GM18873 (cell line): ENCODE measurements around the gene CER1.
"Not testable (repeated sequence)": the region's sequence is repeated elsewhere in the genome, so short reads cannot be mapped to it uniquely, and the experiment has no call there.

Experiments
- ATAC-seq: cut with Tn5 transposase; IDR thresholded peaks from one replicate; pipeline ENCODE4 v1.9.1; 2021; ENCODE audit warnings: mild to moderate bottlenecking, moderate library complexity, moderate number of reproducible peaks; ENCODE audit not compliant: unreplicated experiment, low FRiP score

CER1 gene

DNA sequence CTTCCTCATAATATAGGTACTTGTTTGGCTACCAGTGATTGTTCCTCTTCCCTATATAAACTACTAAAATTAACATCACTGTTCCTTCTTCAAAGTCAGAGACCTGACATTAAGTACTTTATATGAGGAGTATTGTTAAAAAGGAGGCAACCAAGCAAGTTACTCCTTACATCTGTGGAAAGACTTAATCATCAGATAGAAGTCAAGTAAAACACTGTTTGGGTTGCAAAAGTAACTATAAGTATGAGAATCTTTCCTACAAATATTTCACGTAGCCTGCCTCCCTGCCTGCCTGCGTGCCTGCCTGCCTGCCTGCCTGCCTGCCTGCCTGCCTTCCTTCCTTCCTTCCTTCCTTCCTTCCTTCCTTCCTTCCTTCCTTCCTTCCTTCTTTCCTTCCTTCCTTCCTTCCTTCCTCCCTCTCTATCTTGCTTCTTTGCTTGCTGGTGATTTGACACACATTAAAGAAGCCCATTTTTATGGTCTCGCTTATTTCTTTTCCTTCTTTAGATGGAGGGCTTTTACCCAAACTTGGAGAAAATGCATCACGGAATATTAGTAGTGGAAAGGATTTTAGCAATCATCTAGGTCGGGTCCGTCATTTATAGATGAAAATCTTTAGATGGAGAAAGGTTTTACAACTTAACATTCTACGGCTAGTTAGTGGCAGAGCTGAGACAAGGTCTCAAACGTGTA lies 3.2 kb downstream of the CER1 start:
- ATAC-seq, result no peak

DNA sequence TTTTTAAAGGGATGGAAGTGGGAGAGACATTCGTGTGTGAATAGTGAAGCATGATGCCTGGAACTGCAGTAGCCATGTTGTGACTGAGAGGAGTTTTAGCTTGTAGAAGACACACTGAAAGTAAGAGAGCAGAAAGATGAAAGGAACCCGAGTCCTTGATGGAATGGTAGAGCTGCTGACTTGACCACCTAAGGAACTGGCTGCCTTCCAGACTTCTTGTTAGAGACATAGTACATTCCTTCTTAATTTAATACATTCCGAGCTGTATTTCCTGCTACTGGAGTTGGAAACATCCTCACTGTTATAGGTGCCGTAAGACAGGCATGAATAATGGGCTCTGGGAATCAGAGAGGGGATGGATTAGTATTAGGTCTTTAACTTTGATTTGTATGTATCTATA lies 7.4 kb downstream of the CER1 start:
- no peak for ATAC-seq

DNA sequence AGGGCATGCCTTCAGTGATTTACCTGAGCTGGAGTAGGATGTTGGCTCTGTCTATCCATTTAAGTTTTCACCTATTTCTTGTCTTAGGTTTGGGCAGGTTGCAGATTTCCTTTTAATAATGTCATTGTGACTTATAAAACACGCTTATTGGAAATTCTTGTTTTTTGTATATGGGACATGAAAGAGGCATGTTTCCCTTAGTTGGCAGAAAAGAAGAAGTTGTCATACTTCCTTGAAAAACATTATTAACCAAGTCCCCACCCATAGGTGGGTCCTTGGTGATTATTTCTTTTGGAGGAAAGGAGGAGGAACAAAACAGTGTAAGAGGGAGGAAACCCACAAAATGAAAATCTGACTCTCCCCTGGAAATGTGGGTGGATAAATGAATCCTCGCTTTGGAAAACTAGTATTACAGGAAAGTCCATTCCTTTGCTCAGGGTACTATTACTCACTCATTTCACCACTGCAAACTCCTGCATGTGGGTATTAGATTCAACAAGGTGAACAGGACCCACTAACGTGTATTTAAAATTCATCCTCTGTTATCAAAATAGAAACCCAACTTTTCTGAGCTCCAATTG lies 9.3 kb downstream of the CER1 start:
- ATAC-seq, result no peak

DNA sequence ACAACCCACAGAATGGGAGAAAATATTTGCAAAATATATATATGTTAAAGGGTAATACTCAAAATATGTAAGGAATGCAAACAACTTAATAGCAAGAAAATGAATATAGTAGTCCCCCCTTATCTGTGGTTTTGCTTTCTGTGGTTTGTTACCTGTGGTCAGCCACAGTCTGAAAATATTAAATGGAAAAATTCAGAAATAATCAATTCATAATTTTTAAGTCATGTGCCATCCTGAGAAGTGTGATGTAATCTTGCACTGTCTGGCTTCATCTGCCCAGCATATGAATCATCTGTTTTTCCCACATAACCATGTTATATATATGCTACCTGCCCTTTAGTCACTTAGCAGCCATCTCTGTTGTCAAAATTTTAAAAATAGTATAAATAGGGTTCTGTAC lies 11.7 kb downstream of the CER1 start:
- no peak for ATAC-seq

DNA sequence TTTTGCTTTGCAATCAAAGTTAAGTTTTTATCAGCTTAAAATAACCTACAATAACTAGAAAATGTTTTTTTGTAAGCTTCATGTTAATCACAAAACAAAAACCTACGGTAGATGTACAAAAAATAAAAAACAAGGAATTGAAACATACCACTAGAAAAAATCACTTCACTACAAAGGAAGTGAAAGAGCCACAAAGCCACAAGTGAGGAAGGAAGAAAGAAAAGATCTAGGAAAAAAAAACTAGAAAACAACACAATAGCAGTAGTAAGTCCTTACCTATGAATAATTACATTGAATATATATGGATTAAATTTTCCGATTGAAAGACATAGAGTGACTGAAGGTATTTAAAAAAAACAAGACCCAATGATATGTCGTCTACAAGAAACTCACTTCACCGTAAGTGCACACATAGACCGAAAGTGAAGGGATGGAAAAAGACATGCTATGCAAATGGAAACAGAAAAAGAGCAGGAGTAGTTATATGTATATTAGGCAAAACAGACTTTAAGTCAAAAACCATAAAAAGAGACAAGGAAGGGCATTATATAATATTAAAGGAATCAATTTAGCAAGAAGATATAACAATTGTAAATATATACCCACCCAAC lies 15.9 kb downstream of the CER1 start:
- ATAC-seq, result peak; percentile 55

DNA sequence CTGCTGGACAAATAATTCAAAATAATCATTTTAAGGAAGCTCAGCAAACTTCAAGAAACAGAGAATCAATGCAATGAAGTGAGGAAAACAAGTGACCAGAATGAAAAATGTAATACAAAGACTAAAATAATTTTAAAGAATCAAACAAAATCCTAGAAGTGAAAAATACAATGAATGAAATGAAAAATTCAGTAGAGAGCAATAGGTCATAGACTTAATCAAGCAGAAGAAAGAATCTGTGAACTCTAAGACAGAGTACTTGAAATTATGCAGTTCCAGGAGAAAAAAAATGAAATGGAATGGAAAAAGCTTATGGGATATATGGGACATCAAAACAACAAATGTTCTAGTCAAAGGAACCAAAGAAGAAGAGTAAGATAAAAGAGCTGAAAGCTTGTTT lies 17.5 kb downstream of the CER1 start:
- ATAC-seq, result no peak

DNA sequence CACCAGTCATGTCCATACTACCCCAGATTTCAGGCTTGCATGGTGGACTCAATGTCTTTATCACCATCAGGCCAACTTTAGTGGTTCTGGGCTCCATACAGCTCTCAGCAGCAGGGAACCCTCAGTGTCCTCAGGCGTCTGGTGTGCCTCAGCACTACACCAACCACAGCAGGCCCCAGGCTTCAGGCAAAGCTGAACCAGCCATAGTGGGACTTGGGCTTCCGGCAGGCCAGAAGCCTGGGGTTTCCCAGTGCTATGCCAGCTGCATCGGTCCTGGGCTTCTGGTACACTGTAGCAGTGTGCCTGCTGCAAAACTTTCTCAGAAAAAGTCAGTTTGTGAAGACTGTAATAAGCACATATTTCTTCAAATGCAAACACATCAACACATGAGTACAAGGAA lies 18.3 kb downstream of the CER1 start:
- ATAC-seq, result no peak

DNA sequence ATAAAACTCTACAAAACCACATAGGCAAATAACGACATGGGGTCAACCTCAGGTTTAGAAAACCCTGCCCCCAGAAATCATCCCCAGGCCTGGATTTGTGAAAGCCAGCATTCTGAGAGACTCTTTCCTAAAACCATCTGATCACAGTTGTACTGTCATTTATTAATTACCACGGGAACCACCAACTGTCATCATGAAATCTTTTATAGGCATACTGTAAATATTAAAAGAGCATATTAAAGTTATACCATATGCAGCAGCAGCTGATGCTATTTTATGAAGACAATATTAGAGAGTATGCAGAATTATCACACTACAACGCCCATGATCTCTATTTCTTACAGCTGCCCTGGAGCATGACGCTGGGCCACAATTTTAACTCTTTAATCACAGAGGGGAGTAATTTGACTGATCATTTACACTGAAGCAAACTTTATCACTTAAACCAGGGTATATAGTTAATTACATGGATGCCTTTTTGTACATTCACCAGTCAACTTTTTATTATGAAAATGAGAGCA lies 20.3 kb downstream of the CER1 start:
- no peak for ATAC-seq

DNA sequence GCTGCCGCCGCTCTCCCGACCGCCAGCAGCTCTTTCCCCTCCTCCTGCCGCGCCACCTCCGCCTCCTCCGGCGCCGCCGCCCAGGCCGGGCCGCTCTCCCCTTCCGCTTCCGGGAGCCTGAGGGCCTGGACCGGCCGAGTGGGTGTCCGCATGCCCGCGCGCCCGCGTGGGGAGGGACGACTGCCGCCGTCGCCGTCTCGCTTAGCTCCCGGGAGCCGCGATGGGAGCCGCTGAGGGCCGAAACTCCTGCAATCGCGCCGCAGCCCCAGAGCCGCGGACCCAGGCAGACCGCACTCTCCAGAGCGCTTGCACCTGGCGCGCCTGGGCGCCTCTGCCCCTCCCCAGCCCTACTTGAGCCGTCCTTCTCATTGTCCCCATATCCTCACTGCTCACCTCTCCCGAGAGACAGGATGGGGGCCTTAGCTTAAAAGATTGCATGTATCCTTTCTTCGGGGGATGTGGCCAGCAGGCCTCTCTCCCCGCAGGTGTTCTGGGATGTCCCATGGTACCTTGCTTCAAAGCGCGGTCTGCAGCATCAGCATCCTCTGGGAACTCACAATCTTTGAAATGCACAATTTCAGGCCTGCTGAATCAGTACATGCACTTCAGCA lies 29.2 kb downstream of the CER1 start, which contains the start of gene ZDHHC21:
ZDHHC21 (minus strand) TSS at position 182 of the 611 bp plus-strand sequence. CDS start 19,092 bp downstream, outside the sequence.
- peak; percentile 66 for ATAC-seq

DNA sequence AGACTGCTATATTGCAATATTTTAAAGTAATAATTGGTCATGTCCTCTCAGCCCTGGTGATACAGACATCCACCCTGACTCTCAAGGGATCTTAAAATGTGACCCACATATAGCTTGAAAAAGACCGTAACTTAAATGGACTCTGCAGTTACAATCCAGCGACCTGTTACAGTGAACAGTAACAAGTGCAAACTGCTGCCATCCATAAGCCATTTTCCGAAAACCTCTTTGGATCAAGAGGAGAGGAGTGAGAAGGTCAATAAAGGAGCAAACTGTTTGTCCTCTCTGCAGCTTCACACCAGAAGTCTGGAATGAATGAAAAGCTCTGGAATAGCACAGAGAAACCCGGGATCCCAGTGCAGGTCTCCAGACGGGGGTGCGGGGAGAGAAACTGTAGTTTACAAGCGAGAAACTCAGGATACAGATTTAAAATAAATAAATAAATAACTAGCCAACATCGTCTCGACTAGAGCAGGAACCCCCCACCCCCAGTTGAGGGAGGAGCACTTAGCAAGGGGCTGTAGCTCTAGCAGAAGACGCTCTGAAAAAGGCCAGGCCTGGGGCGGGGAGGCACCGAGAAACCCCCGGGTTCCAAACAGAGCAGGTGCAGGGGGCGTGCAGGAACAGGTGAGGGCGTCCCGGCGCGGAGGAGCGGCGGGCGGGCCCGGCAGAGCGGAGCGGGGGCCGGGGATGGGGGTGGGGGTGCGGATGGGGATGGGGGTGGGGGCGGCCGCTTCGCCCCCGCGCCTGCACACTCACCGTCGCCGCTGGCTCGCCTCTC lies 29.9 kb downstream of the CER1 start:
- ATAC-seq, result peak; percentile 9

DNA sequence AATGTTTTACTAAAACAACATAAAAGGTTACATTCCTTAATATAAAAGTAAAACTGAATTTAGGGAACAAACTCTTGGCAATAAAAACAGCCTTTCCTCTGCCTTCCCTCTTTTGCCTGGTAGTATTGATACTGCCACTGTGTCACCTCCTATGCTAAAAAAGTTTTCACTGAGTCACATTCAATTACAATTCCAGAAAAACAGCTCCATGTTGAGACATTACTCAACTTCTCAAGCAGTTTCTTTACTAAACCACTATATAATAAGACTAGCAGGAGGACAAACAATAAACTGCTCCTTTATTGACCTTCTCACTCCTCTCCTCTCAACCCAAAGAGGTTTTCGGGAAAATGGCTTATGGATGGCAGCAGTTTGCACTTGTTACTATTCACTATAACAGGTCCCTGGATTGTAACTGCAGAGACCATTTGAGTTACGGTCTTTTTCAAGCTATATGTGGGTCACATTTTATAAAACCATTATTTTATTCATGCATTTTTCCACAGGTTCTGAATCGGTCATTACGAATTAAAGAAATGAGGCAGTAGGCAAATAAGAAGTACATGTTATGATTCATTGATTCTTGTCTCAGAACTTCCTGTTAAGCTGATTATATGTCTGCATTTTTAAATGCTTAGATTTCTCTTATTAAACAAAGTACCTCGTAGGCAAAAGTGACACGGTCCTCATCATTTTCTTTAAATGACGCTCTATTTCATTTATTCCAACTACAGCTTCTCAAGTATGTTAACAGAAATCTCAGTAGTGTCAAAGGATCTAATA lies 31.4 kb downstream of the CER1 start:
- ATAC-seq, result no peak

DNA sequence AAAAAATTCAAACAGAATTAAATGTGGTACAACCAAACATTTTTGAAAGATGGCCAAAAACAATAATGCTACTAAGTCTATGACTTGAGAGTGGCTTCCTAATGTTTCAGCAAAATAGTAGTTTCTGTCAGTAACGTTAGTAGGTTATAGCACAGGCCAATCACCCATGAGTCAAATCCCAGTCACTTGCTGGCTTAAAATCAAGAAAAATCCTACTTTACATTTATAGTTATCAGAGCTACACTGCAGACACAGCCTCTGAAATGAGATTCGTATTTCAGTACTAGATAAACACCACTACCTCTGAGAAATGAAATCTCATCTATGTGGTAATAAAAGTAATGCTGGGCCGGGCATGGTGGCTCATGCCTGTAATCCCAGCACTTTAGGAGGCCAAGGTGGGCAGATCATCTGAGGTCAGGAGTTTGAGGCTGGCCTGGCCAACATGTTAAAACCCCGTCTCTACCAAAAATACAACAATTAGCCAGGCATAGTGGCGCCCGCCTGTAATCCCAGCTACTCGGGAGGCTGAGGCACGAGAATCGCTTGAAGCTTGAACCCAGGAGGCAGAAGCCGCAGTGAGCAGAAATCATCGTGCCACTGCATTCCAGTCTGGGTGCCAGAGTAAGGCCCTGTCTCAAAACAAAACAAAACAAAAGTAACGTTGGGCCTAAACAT lies 35.4 kb downstream of the CER1 start:
- ATAC-seq, result no peak

DNA sequence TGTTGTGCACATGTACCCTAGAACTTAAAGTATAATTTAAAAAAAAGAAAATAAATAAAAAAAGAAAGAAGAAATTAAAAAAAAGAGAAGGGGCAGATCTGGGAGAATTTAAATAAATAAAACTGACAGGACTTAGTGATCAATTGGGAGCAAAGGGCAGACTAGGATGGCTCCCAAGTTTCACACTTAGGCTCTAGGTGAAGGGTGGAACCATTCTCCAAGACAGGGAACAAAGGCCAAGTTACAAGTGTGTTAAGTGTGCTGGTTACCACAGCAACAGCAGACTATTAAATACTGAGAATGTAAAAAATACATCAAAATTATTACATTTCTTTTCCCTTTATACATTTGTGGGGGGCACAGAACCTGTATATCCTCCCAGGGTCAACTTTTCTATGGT lies 36.4 kb downstream of the CER1 start:
- no peak for ATAC-seq

DNA sequence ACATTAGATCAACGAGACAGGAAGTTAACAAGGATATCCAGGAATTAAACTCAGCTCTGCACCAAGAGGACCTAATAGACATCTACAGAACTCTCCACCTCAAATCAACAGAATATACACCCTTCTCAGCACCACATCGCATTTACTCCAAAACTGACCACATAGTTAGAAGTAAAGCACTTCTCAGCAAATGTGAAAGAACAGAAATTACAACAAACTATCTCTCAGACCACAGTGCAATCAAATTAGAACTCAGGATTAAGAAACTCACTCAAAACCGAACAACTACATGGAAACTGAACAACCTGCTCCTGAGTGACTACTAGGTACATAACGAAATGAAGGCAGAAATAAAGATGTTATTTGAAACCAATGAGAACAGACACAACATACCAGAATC lies 39.9 kb downstream of the CER1 start:
- not testable (repeated sequence) for ATAC-seq

DNA sequence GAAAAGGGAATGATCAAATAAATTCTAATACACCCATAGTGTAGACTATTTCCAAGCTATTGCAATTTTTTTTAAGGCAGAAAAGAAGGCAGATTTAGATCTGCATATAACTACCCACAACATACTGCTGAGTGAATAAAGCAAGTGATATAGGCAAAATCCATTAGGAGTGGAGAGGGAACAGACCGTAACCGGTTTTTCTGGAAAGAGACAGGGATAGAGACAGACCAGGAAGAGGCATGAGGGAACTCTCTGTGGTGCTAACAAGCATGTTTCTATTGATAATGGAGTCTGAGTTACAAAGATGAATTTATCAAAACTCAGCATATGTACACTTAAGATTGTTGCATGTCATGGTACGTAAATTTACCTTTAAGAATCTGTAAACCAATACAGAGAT lies 43.8 kb downstream of the CER1 start:
- ATAC-seq, result no peak

DNA sequence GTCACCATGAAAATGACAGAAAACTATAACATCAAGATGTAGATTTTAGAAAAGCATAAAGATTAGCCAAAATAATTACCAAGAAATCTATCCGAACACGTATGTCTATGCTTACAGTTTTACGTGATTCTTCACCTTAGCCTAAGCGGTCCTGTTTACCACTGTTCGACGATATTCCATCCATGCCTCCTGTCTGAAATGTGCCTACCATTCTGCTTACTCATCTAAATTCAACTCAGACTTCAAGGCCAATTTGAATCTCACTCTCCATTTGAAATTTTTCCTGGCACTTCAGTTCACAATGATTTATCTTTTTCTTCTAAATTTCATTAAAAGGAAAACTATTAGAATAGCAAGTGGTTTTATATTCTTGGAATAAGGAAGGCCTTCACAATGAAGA lies 44.7 kb downstream of the CER1 start:
- no peak for ATAC-seq

DNA sequence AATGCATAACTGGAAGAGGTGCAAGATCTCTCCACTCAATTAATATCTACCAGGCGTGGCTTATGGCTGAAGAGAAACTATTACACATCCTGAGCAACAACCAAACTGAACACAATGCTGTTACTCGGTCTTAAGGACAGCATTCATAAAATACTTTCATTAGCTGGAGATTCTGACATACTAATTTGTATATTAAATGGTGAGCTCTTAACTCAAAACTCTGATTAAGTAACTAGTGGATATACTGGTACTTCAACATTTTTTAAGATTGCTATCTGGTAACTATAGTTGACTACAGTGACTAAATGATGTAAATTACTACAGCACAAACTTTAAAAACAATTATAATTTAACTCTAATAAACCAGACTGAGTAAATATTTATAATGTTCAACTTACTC lies 45.1 kb downstream of the CER1 start:
- ATAC-seq, result no peak

DNA sequence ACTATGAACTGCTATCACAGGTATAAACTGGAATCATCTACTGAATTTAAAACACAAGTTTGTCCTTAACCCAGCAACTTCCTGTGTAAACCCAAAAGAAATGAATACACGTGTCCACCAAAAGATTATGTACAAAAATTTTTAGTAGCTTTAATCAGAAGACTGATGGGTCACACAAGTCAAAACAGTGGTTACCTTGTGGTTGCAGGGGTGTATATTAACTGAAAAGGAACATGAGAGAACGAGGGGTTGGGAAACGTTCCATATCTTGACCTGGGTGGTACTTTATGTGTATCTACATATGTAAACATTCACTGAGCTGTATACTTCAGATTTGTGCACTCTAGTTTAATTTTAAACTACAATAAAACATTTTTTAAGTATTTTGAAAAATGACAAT lies 47.9 kb downstream of the CER1 start:
- no peak for ATAC-seq

DNA sequence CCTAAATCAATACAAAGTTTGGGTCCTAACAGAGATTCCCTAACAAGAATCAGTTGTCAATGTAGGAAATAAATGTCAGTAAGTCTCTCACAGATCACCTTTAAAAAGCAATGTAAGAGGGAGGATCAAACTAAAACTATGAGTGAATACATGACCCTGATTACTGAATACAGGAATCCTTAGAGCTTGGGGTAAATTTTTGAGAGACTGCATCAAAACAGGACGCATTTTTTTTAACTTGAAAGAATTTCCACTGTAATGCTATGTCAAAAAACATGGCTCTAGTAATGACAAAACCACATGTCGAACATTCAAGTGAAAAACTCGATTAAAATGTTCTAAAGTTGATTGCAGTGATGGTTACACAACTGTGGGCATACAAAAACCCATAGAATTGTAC lies 51.2 kb downstream of the CER1 start:
- no peak for ATAC-seq
